Activated CD4-positive, alpha-beta T cell treated with anti-CD3 and anti-CD28 coated beads, Interleukin-10, Interleukin-2, amounts not matched to agents 100 ng/mL and 50 ng/mL, durations not matched to agents 16 hours and 8 hours (primary cell): ENCODE data around the gene AMH.
"Not testable (repeated sequence)": the region's sequence is repeated elsewhere in the genome, so short reads cannot be mapped to it uniquely, and the experiment has no call there.

Source experiments
- DNase-seq: peaks from one replicate; pipeline ENCODE4 v3.0.0-alpha.2; 2020

The AMH gene

DNA sequence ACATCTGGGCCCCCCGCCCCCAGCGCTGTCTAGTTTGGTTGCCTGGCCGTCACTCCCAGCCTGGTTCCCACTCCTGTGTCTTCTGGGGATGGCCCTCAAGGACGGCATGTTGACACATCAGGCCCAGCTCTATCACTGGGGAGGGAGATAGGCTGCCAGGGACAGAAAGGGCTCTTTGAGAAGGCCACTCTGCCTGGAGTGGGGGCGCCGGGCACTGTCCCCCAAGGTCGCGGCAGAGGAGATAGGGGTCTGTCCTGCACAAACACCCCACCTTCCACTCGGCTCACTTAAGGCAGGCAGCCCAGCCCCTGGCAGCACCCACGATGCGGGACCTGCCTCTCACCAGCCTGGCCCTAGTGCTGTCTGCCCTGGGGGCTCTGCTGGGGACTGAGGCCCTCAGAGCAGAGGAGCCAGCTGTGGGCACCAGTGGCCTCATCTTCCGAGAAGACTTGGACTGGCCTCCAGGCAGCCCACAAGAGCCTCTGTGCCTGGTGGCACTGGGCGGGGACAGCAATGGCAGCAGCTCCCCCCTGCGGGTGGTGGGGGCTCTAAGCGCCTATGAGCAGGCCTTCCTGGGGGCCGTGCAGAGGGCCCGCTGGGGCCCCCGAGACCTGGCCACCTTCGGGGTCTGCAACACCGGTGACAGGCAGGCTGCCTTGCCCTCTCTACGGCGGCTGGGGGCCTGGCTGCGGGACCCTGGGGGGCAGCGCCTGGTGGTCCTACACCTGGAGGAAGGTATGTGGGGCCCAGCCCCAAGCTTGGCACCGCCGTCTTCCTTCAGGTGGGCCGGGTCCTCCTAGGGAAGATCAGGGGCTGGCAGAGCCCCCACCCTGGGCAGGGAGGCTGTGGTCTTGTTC lies at the start of gene AMH:
Gene AMH (plus strand): TSS at position 314 of the 857 bp plus-strand sequence. CDS start 10 bp downstream, at position 324.
- no peak for DNase-seq

DNA sequence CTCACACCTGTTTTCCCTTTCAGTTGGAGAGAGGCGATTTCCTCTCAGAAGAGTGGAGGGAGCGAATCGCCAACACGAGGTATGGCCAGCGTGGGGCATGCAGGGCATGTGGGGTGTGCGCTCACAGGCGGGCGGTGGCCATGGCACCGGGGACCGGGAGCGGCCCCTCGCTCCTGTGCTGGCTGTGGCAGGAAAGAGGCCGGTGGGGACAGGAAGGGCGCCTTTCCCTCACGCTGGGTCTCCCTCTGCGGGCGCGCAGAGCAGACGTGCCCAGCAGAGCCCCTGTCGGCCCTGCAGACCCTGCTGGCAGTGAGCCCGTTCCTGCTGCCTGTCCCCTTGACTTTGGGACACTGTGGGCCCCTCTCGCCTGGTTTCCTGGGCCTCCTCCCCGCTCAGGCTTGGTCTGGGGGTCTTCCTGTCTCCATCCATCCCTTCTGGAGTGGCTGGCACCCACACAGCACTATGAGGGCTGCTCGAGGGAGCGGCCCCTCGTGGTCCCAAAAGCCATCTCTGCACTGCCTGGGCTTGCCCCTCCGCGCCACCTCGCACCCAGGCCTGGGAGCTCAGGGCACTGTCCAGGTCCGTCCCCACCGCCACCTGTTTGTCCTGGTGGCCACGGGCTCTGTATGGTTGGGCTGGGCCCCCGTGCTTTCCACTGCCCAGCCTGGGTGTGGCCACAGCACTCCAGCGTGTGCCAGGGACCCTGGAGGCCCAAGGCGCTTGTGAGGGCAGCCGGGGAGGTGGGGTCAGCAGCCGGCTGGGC lies 49.1 kb upstream of the AMH start:
- DNase-seq = no peak

DNA sequence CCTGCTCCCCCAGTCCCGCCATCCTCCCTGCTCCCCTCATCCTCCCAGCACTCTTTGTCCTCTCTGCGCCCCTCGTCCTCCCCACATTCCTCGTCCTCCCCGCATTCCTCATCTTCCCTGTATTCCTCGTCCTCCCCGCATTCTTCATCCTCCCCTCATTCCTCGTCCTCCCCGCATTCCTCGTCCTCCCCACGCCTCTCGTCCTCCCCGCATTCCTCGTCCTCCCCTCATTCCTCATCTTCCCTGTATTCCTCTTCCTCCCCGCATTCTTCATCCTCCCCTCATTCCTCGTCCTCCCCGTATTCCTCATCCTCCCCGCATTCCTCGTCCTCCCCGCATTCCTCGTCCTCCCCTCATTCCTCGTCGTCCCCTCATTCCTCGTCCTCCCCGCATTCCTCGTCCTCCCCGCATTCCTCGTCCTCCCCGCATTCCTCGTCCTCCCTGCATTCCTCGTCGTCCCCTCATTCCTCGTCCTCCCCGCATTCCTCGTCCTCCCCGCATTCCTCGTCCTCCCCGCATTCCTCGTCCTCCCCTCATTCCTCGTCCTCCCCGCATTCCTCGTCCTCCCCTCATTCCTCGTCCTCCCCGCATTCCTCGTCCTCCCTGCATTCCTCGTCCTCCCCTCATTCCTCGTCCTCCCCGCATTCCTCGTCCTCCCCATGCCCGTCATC lies 48.4 kb upstream of the AMH start:
- not testable (repeated sequence) for DNase-seq

DNA sequence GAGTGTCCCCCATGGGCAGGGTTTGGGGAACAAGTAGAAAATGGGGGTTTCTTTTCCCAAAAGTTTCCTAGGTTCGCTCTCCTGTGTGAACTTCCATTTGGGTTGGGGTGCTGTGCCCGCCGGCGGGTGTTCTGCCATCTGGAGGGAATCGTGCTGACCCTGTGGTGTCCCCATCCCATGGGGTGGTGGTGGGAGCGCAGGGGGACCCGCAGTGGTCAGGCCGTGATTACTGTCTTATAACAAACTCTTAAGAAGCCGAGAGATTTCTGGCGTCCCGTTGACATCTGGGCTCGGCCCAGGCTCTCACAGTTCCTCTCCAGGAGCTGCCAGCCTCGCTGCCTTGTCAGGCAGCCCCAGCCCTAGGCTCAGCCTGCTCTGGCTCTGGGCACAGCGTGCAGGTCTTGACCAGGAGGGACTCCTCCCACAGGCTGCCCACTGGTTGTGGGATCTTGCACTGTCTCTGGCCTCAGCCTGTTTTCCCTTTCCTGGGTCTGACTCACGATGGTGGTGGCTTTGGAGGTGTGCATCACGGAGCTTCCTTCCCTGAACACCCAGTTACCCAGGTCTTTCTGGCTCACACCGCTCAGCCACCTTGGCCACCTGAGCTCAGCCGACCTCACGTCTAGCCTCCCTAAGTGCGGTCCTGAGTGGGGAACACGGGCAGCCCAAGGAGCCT lies 47.5 kb upstream of the AMH start:
- no peak for DNase-seq

GRCh38 chr19:2202366-2202765 lies 46.8 kb upstream of the AMH start:
- no peak for DNase-seq

DNA sequence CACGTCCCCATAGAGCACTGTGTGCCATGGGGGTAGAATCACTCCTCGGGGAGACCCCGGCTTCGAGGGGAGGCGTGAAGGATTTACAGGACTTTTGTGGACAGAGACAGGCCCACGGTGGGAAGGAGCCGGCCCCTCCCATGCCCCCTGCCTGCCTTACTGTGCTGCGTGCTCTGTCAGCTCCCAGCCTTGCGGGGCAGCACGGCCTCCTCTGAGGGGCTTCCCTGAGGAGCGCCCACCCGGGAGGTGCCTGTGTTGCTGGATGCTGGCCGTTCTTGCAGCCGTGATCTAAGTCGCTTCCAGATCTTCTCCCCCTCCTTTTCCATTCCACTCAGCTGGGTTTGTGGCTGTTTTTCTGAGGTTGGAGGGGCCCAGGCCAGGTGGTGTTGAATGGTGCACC lies 42.1 kb upstream of the AMH start:
- DNase-seq = no peak

DNA sequence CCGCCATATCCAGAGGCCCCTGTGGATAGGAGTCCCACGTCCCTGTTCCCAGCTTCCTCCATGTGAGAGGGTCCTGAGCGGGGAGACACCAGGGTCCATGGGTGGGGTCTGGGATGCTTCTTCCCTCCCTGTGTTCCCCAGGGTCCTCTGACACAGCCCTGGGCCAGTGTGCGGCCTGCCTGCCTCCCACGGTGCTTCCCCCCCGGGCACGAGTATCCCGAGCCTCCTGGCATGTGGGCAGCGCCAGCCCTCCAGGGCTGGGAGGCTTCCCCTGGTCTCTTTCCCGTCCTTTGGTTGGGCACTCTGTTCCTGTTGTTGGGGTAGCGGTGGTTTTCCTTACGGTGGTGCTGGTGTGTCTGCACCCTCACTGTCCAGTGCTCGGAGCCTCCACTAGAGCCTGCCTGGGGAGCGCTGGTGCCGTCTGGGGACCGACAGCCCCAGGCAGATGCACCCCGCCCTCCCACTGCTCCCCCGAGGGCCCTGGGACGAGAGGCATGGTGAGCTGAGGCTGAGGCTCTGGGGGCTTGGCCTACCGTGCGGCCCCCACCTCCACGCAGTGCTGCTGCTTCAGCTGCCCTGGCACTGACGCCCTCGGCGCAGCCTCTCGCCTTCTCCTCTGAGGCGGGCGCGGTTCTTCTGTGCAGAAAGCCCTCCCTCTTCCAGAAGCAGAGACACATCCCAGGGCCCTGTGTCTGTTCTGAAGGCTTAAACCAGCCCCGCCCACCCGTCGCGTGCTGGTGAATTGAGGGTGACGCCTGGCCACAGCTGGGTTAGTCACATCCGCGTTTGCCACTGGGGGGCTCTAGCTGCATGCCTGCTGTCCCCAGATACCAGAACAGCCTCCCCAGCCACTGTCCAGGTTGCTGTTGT lies 40.9 kb upstream of the AMH start:
- peak; percentile 36 for DNase-seq

- DNase-seq = no peak
Measured at GRCh38 chr19:2208975-2209374, 40.1 kb upstream of the AMH start.

DNA sequence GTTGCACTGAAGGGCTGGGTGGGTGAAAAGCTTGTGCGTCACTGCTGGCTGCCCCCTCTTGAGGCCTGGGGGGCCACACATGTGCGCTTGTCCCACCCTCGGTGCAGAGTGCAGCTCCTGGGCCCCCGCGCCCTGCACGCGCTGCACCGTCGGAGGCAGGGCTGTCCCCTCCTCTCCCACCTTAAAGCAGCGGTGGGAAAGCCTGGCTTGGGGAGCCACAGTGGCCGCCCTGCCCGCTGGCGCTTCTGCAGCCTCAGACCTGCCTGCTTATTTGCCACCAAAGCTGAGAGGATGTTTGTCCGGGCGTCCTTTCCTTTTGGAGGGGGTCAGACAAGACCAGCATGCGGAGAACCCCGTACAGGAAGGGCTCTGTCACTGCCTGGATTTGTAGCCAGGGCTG lies 39.7 kb upstream of the AMH start:
- no peak for DNase-seq

GRCh38 chr19:2210206-2210605 lies 38.9 kb upstream of the AMH start:
- DNase-seq = no peak

DNA sequence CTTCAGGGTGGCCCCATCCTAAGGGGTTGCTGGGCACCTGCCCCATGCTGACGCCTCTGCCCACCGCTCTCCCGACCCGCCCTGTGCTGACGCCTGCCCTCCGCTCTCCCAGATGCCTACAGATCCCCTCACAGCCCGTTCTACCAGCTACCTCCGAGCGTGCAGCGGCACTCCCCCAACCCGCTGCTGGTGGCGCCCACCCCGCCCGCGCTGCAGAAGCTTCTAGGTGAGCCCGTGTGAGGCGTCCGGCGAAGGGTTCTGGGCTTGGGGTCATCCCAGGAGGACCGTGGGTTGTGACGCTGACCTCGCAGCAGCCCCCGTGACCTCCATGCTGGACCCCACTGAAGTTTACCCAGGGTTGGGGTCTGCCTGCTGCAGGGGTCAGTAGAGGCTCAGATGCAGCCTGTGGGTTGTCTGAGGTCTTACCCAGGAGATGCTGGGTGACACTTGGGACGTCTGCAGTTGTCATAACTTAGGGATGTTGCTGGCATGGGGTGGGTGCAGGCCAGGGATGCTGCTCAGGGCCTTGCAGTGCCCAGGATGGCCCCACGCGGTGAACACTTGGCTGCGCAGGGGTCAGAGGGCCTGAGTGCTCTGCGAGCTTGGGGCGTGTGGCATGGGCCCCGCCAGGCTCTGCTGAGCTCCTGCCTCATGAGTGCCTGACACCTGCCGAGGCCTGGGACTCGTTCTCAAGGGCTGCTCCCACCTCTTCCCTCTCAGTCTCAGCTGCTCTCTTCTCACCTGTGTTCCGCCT lies 38.0 kb upstream of the AMH start:
- DNase-seq = no peak

- DNase-seq = no peak
Measured at GRCh38 chr19:2212861-2213711, 36.0 kb upstream of the AMH start.

DNA sequence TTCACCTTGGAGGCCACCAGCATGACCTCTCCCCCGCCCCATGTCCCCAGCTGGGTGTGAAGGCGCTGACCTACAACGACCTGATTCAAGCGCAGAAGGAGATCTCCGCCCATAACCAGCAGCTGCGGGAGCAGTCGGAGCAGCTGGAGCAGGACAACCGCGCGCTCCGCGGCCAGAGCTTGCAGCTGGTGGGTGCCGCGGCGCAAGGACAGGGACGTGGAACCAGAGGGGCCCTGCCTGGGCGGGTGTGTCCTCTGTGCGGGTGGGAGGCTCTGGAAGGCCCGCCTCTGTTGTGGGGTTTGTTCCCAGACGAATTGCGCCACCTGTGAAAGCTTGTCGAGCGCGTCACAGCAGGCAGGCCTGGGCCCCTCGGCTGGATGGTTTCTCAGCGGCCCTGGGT lies 35.3 kb upstream of the AMH start:
- DNase-seq = no peak

DNA sequence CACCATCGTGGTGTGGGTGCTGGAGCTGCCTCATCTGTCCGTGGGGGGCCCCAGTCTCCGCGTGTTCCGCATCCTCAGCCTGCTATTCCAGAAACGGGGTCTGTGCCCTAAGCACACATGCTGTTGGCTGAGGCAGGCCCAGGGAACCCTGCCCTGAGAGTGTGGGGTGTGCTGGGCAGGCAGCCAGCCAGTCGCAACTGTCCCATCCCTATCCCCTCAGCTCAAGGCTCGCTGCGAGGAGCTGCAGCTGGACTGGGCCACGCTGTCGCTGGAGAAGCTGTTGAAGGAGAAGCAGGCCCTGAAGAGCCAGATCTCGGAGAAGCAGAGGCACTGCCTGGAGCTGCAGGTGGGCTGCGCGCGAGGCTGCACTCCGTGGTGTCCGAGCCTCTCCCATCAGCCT lies 34.9 kb upstream of the AMH start:
- DNase-seq = no peak

- DNase-seq = peak; percentile 27
Measured at GRCh38 chr19:2215281-2215751, 33.8 kb upstream of the AMH start.

DNA sequence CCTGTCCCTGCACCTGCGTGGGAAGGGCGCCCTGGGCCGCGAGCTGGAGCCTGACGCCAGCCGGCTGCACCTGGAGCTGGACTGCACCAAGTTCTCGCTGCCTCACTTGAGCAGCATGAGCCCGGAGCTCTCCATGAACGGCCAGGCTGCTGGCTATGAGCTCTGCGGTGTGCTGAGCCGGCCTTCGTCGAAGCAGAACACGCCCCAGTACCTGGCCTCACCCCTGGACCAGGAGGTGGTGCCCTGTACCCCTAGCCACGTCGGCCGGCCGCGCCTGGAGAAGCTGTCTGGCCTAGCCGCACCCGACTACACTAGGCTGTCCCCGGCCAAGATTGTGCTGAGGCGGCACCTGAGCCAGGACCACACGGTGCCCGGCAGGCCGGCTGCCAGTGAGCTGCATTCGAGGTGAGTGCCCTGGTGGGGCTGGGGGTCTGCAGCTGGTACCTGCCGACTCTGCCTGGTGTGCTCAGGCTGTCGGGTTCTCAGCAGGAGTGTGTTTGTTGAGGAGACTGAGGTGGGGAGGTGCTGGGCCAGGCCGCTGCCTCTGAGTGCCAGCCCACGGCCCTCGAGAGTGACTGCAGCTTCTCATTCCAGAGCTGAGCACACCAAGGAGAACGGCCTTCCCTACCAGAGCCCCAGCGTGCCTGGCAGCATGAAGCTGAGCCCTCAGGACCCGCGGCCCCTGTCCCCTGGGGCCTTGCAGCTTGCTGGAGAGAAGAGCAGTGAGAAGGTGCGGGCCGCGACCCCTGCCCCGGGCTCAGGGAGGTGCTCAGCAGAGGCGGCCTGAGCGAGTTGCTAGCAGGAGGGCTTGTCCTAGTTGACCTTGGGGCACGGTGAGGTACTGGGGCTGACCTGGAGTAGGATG lies 32.5 kb upstream of the AMH start:
- DNase-seq = no peak

DNA sequence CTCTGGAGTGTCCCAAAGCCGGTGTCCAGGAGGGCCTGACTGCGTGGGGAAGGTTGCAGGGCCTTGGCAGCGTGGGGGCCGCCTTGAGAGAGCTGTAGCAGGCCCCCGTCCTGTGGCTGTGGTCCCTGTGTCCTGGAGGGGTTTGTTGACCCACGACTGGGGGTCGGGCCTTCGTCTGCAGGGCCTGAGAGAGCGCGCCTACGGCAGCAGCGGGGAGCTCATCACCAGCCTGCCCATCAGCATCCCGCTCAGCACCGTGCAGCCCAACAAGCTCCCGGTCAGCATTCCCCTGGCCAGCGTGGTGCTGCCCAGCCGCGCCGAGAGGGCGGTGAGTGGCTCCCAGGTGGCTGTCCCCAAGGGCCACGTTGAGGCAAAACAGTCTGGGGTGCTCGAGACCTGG lies 31.5 kb upstream of the AMH start:
- no peak for DNase-seq

GRCh38 chr19:2219726-2220125 lies 29.4 kb upstream of the AMH start:
- no peak for DNase-seq

GRCh38 chr19:2221250-2221831 lies 27.8 kb upstream of the AMH start:
- no peak for DNase-seq
